ENCODE data around the gene DSCAML1. TPM values are rescaled to one million over a fixed set of nuclear protein-coding genes. Genes with fewer than 3 reads are reported as not detected.

DSCAML1 gene
- total and polyA plus RNA-seq, 4 experiments from 2014 or later: 1.00 to 1.0 TPM; not detected in 2

- Histone ChIP-seq H3K27me3 (ENCODE audit: insufficient read depth, low read length) (no peaks in the 10 kb centered on the region), H3K27ac (ENCODE audit: low read depth, low read length) (no peak overlapping the region), H3K4me3 (ENCODE audit: low read length in 2 of 2) (no peak overlapping the region), H3K36me3 (ENCODE audit: insufficient read depth, low read length) (no peaks in the 10 kb centered on the region), H3K9me3 (ENCODE audit: control insufficient read depth in 1 of 2, low read length in 2 of 2) (no peaks in the 10 kb centered on the region), H3K4me1 (ENCODE audit: insufficient read depth, low read length) (no peaks in the 10 kb centered on the region)
- ChIA-PET POLR2A (ENCODE audit: partially characterized antibody) (no interaction called here), CTCF (ENCODE audit: partially characterized antibody) (no interaction called here)
- H3K4me1 Mint-ChIP-seq: peaks cover 0 to 4% (median 2%) of the 10 kb centered on the region in 4 donors
- no peak for DNase-seq
- H3K9me3 Mint-ChIP-seq: no peaks in the 10 kb centered on the region
- H3K36me3 Mint-ChIP-seq: no peaks in the 10 kb centered on the region
- H3K4me3 Mint-ChIP-seq: no peak overlapping the region
- intact Hi-C loops (cut with micrococcal nuclease): no loop called here
- no peak overlapping the region for H3K27ac Mint-ChIP-seq
- H3K27me3 Mint-ChIP-seq: peaks cover 7 to 14% of the 10 kb centered on the region in 2 donors
Measured at GRCh38 chr11:117477721-117478120, 319.3 kb downstream of the DSCAML1 start.

- Mint-ChIP-seq H3K4me1 (peaks cover 0 to 4% (median 2%) of the 10 kb centered on the region in 4 donors), H3K9me3 (no peaks in the 10 kb centered on the region), H3K36me3 (no peaks in the 10 kb centered on the region), H3K27me3 (peaks cover 9 to 12% of the 10 kb centered on the region in 2 donors), H3K4me3 (no peak overlapping the region), H3K27ac (no peak overlapping the region)
- Histone ChIP-seq H3K36me3 (ENCODE audit: insufficient read depth, low read length) (no peaks in the 10 kb centered on the region), H3K4me1 (ENCODE audit: insufficient read depth, low read length) (no peaks in the 10 kb centered on the region), H3K4me3 (ENCODE audit: low read length in 2 of 2) (no peak overlapping the region), H3K9me3 (ENCODE audit: control insufficient read depth in 1 of 2, low read length in 2 of 2) (no peaks in the 10 kb centered on the region), H3K27me3 (ENCODE audit: insufficient read depth, low read length) (no peaks in the 10 kb centered on the region), H3K27ac (ENCODE audit: low read depth, low read length) (no peak overlapping the region)
- DNase-seq: no peak
- CTCF ChIA-PET (ENCODE audit: partially characterized antibody): no interaction called here
- POLR2A ChIA-PET (ENCODE audit: partially characterized antibody): no interaction called here
- intact Hi-C loops (cut with micrococcal nuclease): no loop called here
Measured at GRCh38 chr11:117476531-117477142, 320.4 kb downstream of the DSCAML1 start.

GRCh38 chr11:117475716-117476530 is 321.1 kb downstream of the DSCAML1 start:
- Histone ChIP-seq H3K27me3 (ENCODE audit: insufficient read depth, low read length) (no peaks in the 10 kb centered on the region), H3K4me3 (ENCODE audit: low read length in 2 of 2) (no peak overlapping the region), H3K36me3 (ENCODE audit: insufficient read depth, low read length) (no peaks in the 10 kb centered on the region), H3K27ac (ENCODE audit: low read depth, low read length) (no peak overlapping the region), H3K9me3 (ENCODE audit: control insufficient read depth in 1 of 2, low read length in 2 of 2) (no peaks in the 10 kb centered on the region), H3K4me1 (ENCODE audit: insufficient read depth, low read length) (no peaks in the 10 kb centered on the region)
- POLR2A ChIA-PET (ENCODE audit: partially characterized antibody): no interaction called here
- intact Hi-C loops (cut with micrococcal nuclease): no loop called here
- H3K9me3 Mint-ChIP-seq: no peaks in the 10 kb centered on the region
- peaks cover 0 to 4% (median 2%) of the 10 kb centered on the region in 4 donors for H3K4me1 Mint-ChIP-seq
- H3K4me3 Mint-ChIP-seq: no peak overlapping the region
- CTCF ChIA-PET (ENCODE audit: partially characterized antibody): no interaction called here
- no peak for DNase-seq
- H3K27me3 Mint-ChIP-seq: peaks cover 9 to 12% of the 10 kb centered on the region in 2 donors
- no peak overlapping the region for H3K27ac Mint-ChIP-seq
- H3K36me3 Mint-ChIP-seq: no peaks in the 10 kb centered on the region

DNA sequence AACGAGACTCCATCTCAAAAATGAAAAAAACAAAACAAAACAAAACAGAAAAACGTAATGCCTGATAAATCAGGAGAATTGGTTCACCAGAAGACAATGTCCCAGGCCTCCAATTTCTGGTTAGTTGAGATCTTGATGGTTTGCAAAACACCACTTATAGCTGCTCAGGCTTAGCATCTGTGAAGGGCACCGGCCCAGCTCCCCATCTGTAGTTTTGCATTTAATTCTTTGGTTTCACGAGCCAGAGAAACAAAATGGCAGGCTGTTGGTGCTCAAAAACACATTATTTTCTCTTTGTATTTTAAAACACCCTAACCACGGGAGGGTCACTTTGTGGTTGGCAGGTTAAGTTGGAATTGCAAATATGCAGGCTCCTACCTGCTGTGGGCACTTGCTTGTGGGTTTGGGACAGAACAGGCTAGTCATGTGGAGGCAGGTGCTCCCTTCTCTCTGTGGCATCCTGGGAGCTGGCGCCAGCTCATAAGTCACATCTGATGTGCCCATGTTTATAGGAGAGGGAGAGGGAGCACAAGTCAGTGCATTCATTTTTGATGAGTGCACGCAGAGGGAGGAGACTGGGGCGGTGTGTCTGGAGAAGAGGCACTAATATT is 323.4 kb downstream of the DSCAML1 start:
- CTCF ChIA-PET (ENCODE audit: partially characterized antibody): no interaction called here
- no peaks in the 10 kb centered on the region for H3K4me1 ChIP-seq (ENCODE audit: insufficient read depth, low read length)
- H3K27ac Mint-ChIP-seq: no peak overlapping the region
- POLR2A ChIA-PET (ENCODE audit: partially characterized antibody): no interaction called here
- H3K36me3 Mint-ChIP-seq: no peaks in the 10 kb centered on the region
- intact Hi-C loops (cut with micrococcal nuclease): no loop called here
- no peak overlapping the region for H3K4me3 ChIP-seq (ENCODE audit: low read length in 2 of 2)
- H3K27ac ChIP-seq (ENCODE audit: low read depth, low read length): no peak overlapping the region
- H3K9me3 ChIP-seq (ENCODE audit: control insufficient read depth in 1 of 2, low read length in 2 of 2): no peaks in the 10 kb centered on the region
- peaks cover 7 to 11% of the 10 kb centered on the region in 2 donors for H3K27me3 Mint-ChIP-seq
- no peak for DNase-seq
- no peaks in the 10 kb centered on the region for H3K27me3 ChIP-seq (ENCODE audit: insufficient read depth, low read length)
- peaks cover 0 to 3% (median 0%) of the 10 kb centered on the region in 4 donors for H3K4me1 Mint-ChIP-seq
- no peaks in the 10 kb centered on the region for H3K36me3 ChIP-seq (ENCODE audit: insufficient read depth, low read length)
- H3K9me3 Mint-ChIP-seq: peaks cover 0 to 2% (median 0%) of the 10 kb centered on the region in 8 donors
- no peak overlapping the region for H3K4me3 Mint-ChIP-seq

- H3K27me3 Mint-ChIP-seq: peaks cover 5 to 9% of the 10 kb centered on the region in 2 donors
- H3K36me3 Mint-ChIP-seq: no peaks in the 10 kb centered on the region
- H3K9me3 Mint-ChIP-seq: peaks cover 0 to 2% (median 0%) of the 10 kb centered on the region in 8 donors
- Histone ChIP-seq H3K27me3 (ENCODE audit: insufficient read depth, low read length) (no peaks in the 10 kb centered on the region), H3K4me3 (ENCODE audit: low read length in 2 of 2) (no peak overlapping the region), H3K9me3 (ENCODE audit: control insufficient read depth in 1 of 2, low read length in 2 of 2) (no peaks in the 10 kb centered on the region), H3K36me3 (ENCODE audit: insufficient read depth, low read length) (no peaks in the 10 kb centered on the region), H3K4me1 (ENCODE audit: insufficient read depth, low read length) (no peaks in the 10 kb centered on the region), H3K27ac (ENCODE audit: low read depth, low read length) (no peak overlapping the region)
- POLR2A ChIA-PET (ENCODE audit: partially characterized antibody): no interaction called here
- CTCF ChIA-PET (ENCODE audit: partially characterized antibody): no interaction called here
- no peak for DNase-seq
- intact Hi-C loops (cut with micrococcal nuclease): no loop called here
- no peaks in the 10 kb centered on the region for H3K4me1 Mint-ChIP-seq
- H3K4me3 Mint-ChIP-seq: no peak overlapping the region
- H3K27ac Mint-ChIP-seq: no peak overlapping the region
Measured at GRCh38 chr11:117471776-117472175, 325.2 kb downstream of the DSCAML1 start.

DNA sequence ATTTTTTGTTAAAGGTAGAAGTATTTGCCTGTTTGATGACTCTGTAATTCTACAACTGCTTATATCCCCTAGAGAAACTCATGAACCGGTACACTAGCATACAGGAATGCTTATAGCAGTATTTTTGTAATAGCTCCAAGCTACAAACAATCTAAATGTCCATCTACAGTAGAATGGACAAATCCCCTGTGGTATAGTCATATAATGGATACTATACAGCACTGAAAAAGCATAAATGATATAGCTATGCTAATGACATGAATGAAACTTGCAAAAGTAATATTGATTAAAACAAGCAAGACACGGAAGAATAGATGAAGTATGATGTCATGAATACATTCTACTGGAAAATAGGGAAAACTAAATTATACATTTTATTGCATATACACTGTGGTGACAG is 326.4 kb downstream of the DSCAML1 start:
- no peaks in the 10 kb centered on the region for H3K27me3 ChIP-seq (ENCODE audit: insufficient read depth, low read length)
- CTCF ChIA-PET (ENCODE audit: partially characterized antibody): no interaction called here
- no peaks in the 10 kb centered on the region for H3K36me3 ChIP-seq (ENCODE audit: insufficient read depth, low read length)
- no peak overlapping the region for H3K4me3 ChIP-seq (ENCODE audit: low read length in 2 of 2)
- H3K27me3 Mint-ChIP-seq: peaks cover 2 to 6% of the 10 kb centered on the region in 2 donors
- H3K9me3 Mint-ChIP-seq: peaks cover 0 to 2% (median 0%) of the 10 kb centered on the region in 8 donors
- no peaks in the 10 kb centered on the region for H3K36me3 Mint-ChIP-seq
- no peak overlapping the region for H3K27ac ChIP-seq (ENCODE audit: low read depth, low read length)
- no peaks in the 10 kb centered on the region for H3K4me1 ChIP-seq (ENCODE audit: insufficient read depth, low read length)
- H3K4me1 Mint-ChIP-seq: no peaks in the 10 kb centered on the region
- H3K4me3 Mint-ChIP-seq: no peak overlapping the region
- no peak overlapping the region for H3K27ac Mint-ChIP-seq
- POLR2A ChIA-PET (ENCODE audit: partially characterized antibody): no interaction called here
- H3K9me3 ChIP-seq (ENCODE audit: control insufficient read depth in 1 of 2, low read length in 2 of 2): no peaks in the 10 kb centered on the region
- no peak for DNase-seq
- intact Hi-C loops (cut with micrococcal nuclease): no loop called here

- no peak overlapping the region for H3K27ac Mint-ChIP-seq
- Histone ChIP-seq H3K4me3 (ENCODE audit: low read length in 2 of 2) (no peak overlapping the region), H3K27me3 (ENCODE audit: insufficient read depth, low read length) (no peaks in the 10 kb centered on the region), H3K36me3 (ENCODE audit: insufficient read depth, low read length) (no peaks in the 10 kb centered on the region), H3K27ac (ENCODE audit: low read depth, low read length) (no peak overlapping the region), H3K9me3 (ENCODE audit: control insufficient read depth in 1 of 2, low read length in 2 of 2) (no peaks in the 10 kb centered on the region), H3K4me1 (ENCODE audit: insufficient read depth, low read length) (no peaks in the 10 kb centered on the region)
- no peak overlapping the region for H3K4me3 Mint-ChIP-seq
- peaks cover 0 to 2% (median 0%) of the 10 kb centered on the region in 8 donors for H3K9me3 Mint-ChIP-seq
- H3K27me3 Mint-ChIP-seq: peaks cover 3 to 4% of the 10 kb centered on the region in 2 donors
- DNase-seq: no peak
- ChIA-PET POLR2A (ENCODE audit: partially characterized antibody) (no interaction called here), CTCF (ENCODE audit: partially characterized antibody) (no interaction called here)
- intact Hi-C loops (cut with micrococcal nuclease): no loop called here
- no peaks in the 10 kb centered on the region for H3K4me1 Mint-ChIP-seq
- H3K36me3 Mint-ChIP-seq: no peaks in the 10 kb centered on the region
Measured at GRCh38 chr11:117468888-117469287, 328.1 kb downstream of the DSCAML1 start.
